Activated CD8-positive, alpha-beta memory T cell treated with anti-CD3 and anti-CD28 coated beads, Interleukin-2, amount 50 U/mL, for 48 hours (primary cell): ENCODE measurements around the gene TGFBR3L.

Source experiments
- DNase-seq: peaks from one replicate; pipeline ENCODE4 v3.0.0-alpha.2; 2020

The TGFBR3L gene

DNA sequence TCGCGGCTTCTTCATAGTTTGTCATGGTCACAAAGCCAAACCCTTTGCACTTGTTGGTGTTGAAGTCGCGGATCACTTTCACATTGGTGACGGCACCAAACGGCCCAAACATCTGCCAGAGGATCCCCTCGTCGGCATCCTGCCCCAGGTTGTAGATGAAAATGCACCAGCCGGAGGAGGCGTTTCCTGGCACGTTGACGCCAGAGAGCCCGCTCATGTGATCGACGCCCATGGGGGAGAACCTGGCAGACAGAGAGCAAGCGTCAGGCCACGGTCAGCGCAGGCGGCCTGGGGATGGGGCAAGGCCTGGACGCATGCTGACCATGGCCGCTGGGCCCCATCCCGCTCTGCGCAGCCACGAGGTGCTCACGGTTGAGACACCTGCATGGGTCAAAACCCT, 48.9 kb downstream of the TGFBR3L start:
- no peak for DNase-seq

DNA sequence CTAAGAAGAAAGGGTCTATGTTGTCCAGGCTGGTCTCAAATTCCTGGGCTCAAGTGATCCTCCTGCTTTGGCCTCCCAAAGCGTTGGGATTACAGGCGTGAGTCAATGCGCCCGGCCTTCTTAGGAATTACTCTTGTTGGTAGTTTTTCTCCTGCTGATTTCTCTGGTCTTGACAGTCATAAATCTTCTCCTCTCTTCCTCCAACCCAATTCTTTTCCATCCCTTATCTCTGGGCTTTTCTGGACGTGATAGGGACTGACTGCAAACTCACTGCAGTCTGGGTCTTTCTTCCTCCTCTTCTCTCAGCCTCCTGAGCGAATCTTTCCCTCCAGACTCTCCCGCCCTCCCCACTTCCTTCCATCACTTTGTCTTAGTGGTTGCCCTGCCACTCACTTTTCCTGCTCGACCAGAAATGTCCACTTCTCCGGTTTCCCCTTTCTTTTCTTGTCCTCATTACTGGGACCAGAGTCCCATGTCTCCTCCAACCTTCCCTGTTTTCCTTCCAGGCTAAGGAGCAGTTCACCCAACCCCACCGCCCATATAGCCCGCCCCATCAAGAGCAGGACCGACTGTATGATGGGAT, 50.7 kb downstream of the TGFBR3L start:
- DNase-seq: no peak

DNA sequence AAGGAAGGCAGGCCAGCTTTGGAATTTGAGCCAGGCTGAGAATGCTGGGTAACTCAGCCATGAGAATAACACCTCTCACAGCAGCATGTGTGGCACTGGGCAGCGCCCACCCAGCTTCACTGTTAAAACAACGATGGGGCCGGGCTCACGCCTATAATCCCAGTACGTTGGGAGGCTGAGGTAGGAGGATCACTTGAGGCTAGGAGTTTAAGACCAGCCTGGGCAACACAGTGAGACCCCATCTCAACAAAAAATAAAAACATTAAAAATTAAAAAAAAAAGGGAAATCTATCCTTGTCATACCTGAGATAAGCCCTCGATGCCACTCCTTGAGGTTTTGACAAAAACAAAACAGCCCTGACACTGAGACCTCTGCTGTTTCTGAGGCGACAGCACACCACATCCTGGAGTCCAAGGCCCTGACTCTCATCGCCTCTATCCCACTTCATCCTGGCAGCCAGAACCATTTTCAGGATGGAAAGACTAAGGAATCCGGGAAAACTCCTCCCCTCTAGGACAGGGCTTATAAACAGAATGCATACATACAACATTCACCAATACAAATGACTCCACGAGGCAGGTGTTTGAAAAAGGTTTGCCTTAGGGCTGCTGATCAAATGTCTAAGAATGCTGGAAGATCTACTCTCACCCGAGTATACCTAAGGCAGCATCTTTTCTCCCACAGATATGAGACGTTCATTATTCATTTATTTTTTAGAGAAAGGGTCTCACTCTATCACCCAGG, 51.5 kb downstream of the TGFBR3L start:
- no peak for DNase-seq

DNA sequence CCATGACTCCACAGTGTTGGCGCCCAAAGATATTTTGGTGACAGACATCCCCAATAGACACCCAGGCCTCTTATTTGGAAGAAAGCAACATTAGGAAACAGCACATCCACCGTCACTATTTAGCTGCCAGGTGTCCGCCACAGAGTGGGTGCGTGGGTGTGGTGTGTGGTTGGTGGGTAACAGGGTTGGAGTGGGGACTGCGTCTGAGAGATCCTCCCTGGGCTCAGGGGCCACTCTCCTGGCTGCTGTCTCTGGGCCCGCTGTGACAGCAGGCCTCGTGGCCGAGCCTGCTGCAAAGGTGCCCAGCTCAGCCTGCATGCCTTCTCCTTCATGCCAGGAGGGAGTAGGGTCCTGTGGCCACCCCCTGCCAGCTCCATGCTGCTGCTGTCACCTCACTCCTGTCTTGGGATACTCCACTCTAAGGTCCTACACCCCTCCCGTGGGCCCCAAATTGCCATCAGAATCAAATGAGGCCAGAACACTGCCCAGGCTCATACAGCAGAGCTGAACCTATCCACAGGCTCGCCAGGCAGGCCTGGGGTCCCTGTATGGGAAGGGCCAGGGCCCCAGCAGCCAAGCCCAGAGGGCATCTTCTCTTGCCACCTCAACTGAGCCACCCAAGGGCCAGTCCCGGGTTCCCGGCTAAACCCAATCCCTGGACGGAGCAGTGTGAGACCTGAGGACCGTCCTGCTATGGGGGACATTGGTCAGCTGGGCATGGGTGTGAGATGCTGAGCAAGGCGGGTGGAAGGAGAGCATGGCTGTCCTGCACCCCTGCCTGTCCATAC, 53.6 kb downstream of the TGFBR3L start:
- DNase-seq: no peak
